ENCODE results near the gene MTRR.

Gene MTRR

DNA sequence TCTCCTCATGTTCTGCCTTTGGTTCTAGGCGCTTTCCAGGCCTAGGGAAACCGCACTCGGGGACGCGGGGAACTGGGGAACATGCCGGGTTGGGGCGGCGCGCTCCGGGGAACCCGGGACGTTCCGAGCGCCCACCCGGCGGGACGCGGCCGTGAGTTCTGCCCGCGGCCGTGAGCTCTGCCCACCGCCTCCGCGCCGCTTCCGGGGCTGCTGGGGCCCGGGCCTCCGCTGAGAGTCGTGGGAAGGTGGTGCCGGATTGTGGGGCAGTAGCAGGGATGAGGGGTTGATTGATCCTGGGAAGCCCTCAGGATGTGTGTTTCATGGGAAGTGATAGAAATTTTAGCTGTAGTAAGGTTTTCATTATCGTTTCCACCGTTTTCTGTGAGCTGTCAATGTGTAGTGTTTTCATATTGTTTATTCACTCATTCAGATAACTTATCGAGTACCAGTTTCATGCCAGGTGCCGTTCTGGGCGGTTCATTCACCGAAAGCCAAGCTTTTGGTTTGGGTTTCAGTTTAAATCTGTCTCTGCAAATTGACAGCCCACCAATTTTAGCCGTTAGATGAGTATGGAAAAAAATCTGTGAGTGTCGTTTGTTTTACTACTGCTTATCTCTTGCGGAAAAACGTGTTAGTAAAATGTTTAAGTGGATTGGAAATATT lies 657 bp downstream of the MTRR start:
- DNase-seq (ENCODE audit: low read depth) = peak; percentile 3

DNA sequence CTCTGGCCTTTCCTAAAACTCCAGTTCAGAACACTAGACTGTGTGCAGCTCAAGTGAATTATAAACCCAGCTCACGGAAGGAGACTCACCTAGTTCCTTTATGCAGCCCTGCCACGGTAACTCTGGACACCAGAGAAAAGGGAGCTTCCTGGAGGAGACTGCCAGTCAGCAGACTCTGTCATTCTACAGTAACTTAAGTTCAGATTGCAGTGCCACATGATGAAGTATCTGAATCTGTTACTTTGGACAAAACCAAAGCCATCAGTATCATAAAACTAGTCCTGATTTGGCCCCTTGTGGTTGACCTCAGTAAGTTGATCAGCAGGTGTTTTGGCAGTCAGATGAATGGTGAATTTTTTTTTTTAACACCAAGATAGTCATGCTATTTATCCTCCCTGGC lies 2.7 kb downstream of the MTRR start:
- TF ChIP-seq, protein P1, sequence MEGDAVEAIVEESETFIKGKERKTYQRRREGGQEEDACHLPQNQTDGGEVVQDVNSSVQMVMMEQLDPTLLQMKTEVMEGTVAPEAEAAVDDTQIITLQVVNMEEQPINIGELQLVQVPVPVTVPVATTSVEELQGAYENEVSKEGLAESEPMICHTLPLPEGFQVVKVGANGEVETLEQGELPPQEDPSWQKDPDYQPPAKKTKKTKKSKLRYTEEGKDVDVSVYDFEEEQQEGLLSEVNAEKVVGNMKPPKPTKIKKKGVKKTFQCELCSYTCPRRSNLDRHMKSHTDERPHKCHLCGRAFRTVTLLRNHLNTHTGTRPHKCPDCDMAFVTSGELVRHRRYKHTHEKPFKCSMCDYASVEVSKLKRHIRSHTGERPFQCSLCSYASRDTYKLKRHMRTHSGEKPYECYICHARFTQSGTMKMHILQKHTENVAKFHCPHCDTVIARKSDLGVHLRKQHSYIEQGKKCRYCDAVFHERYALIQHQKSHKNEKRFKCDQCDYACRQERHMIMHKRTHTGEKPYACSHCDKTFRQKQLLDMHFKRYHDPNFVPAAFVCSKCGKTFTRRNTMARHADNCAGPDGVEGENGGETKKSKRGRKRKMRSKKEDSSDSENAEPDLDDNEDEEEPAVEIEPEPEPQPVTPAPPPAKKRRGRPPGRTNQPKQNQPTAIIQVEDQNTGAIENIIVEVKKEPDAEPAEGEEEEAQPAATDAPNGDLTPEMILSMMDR (IDR thresholded peaks at IDR 0.05; ENCODE audit: low read length, missing control alignments) = no peak
- H3K4me3 ChIP-seq (replicated peaks; ENCODE audit: low read depth, low read length) = no peak overlapping the region
- DNase-seq (ENCODE audit: low read depth) = no peak

More for the DNA sequence above, 657 bp downstream of the MTRR start:
- TF ChIP-seq, protein P1 (IDR thresholded peaks at IDR 0.05; ENCODE audit: low read length, missing control alignments) = no peak
- H3K4me3 ChIP-seq (replicated peaks; ENCODE audit: low read depth, low read length) = peak overlapping the region; percentile 89

DNA sequence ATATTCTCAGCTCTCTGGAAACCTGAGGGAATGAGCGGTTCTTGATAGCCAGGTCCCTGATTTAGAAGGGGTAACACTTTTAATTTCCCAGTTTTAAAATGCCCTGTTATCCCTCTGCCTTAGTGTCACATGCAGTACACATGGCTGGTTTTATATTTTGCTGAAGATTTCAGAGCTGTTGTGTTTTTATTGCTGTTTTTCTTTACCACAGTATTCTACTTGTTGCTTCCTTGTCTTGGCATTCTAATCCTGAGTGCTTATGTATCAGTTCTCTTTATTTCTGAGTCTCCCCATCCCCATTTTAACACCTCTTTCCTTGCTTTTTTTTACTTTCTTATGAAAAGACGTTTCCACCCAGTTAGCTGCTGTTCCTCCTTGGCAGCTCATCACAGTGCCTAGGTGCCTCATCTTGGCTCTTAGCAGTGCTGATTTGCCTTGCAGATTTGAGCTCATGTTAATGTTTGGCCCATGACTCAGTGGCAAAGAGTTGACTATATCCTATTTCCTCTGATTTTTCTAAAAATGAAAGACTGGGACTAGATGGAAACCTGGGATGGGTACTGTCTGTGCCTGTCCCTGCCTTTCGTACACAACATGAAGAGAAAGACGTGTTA lies 3.7 kb downstream of the MTRR start:
- H3K4me3 ChIP-seq (replicated peaks; ENCODE audit: low read depth, low read length) = no peak overlapping the region
- DNase-seq (ENCODE audit: low read depth) = no peak
- TF ChIP-seq, protein P1 (IDR thresholded peaks at IDR 0.05; ENCODE audit: low read length, missing control alignments) = no peak

DNA sequence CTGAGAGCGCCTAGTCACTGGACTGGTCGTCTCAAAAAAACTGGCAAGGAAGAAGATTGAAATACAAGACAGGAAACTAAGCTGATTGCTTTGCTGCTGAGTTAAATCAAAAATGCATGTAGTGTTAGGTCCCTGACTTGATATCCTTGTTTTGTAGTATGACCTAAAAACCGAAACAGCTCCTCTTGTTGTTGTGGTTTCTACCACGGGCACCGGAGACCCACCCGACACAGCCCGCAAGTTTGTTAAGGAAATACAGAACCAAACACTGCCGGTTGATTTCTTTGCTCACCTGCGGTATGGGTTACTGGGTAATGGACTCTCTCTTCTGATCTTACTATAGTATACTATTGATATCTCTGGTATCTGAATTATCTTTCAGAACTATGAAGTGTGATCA lies 4.3 kb downstream of the MTRR start:
- TF ChIP-seq, protein P1 (IDR thresholded peaks at IDR 0.05; ENCODE audit: low read length, missing control alignments) = no peak
- H3K4me3 ChIP-seq (replicated peaks; ENCODE audit: low read depth, low read length) = no peak overlapping the region
- DNase-seq (ENCODE audit: low read depth) = no peak

DNA sequence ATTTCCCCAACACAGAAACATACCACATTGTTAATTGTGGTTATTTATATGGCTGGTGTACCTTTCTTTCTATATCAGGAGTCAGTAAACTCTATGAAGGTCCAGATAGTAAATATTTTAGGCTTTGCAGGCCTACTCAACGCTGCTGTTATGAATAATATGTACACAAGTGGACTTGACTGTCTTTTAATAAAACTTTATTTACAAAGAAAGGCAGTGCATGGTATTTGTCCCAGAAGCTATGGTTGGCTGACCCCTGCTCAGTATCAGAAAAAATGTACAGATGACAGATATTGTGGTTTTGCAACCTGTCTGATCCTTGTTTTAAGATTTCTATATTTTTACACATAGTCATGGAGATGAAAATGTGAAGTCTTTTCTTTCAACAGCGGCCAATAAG lies 5.7 kb downstream of the MTRR start:
- TF ChIP-seq, protein P1 (IDR thresholded peaks at IDR 0.05; ENCODE audit: low read length, missing control alignments) = no peak
- no peak for DNase-seq (ENCODE audit: low read depth)
- H3K4me3 ChIP-seq (replicated peaks; ENCODE audit: low read depth, low read length) = no peak overlapping the region

DNA sequence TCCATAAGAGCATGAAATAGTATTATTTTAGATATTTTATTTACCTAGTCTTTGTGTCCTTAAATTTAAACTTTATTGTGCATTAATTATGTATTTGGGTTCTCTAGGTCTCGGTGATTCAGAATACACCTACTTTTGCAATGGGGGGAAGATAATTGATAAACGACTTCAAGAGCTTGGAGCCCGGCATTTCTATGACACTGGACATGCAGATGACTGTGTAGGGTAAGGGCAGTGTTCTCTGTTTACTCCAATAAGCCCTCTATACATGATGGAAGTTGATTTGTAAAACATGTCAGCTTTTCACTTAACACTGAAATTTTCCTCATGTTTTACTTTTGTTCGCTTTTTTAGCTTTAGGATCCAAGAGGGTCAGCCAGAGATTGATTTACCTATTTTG lies 6.2 kb downstream of the MTRR start:
- H3K4me3 ChIP-seq (replicated peaks; ENCODE audit: low read depth, low read length) = no peak overlapping the region
- TF ChIP-seq, protein P1 (IDR thresholded peaks at IDR 0.05; ENCODE audit: low read length, missing control alignments) = no peak
- no peak for DNase-seq (ENCODE audit: low read depth)

DNA sequence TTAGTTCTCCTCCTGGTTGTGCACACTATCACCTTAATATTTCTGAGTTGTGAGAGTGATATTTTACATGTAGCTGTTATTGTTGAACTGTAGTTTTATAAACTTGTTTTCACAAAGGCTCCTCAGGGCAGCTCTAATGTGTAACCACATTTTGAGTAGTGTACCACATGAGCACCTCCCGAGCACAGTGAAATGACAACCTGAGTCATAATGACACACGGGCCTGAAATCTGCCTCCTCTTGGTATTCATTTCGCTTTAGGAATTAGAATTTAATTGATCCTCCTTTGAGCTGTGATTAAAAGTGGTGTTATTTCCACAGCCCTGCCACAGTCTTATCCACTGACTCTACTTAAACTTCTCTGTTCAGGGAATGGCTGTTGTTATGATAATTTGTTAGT lies 7.9 kb downstream of the MTRR start:
- H3K4me3 ChIP-seq (replicated peaks; ENCODE audit: low read depth, low read length) = no peak overlapping the region
- TF ChIP-seq, protein P1 (IDR thresholded peaks at IDR 0.05; ENCODE audit: low read length, missing control alignments) = no peak
- DNase-seq (ENCODE audit: low read depth) = peak; percentile 24

Measured in fibroblast of pulmonary artery (primary cell).